Measurements from ENCODE around the gene TTC34.
"Not testable (repeated sequence)": the region's sequence is repeated elsewhere in the genome, so short reads cannot be mapped to it uniquely, and the experiment has no call there.

The TTC34 gene

DNA sequence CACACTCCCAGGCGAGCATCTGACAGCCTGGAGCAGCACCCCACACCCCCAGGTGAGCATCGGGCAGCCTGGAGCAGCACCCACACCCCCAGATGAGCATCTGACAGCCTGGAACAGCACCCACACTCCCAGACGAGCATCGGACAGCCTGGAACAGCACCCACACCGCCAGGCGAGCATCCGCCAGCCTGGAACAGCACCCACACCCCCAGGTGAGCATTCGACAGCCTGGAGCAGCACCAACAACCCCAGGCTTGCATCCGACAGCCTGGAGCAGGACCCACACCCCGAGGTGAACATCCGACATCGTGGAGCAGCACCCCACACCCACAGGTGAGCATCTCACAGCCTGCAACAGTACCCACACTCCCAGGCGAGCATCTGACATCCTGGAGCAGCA lies 42.1 kb downstream of the TTC34 start:
- DNase-seq, result not testable (repeated sequence)

DNA sequence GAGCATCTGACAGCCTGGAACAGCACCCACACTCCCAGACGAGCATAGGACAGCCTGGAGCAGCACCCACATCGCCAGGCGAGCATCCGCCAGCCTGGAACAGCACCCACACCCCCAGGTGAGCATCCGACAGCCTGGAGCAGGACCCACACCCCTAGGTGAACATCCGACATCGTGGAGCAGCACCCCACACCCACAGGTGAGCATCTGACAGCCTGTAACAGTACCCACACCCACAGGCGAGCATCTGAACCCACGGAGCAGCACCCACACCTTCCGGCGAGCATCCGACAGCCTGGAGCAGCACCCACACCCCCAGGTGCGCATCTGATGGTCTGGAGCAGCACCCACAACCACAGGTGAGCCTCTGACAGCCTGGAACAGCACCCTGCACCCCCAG lies 44.0 kb downstream of the TTC34 start:
- not testable (repeated sequence) for DNase-seq

DNA sequence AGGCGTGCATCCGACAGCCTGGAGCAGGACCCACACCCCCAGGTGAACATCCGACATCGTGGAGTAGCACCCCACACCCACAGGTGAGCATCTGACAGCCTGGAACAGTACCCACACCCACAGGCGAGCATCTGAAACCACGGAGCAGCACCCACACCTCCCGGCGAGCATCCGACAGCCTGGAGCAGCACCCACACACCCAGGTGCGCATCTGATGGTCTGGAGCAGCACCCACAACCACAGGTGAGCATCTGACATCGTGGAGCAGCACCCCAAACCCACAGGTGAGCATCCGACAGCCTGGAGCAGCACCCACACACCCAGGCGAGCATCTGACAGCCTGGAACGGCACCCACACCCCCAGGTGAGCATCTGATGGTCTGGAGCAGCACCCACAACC lies 46.1 kb downstream of the TTC34 start:
- not testable (repeated sequence) for DNase-seq

DNA sequence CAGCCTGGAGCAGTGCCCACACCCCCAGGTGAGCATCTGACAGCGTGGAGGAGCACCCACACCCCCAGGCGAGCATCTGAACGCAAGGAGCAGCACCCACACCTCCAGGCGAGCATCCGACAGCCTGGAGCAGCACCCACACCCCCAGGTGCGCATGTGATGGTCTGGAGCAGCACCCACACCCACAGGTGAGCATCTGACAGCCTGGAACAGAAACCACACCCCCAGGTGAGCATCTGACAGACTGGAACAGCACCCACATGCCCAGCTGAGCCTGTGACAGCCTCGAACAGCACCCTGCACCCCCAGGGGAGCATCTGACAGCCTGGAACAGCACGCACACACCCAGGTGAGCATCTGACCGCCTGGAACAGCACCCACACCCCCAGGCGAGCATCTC lies 46.9 kb downstream of the TTC34 start:
- not testable (repeated sequence) for DNase-seq

DNA sequence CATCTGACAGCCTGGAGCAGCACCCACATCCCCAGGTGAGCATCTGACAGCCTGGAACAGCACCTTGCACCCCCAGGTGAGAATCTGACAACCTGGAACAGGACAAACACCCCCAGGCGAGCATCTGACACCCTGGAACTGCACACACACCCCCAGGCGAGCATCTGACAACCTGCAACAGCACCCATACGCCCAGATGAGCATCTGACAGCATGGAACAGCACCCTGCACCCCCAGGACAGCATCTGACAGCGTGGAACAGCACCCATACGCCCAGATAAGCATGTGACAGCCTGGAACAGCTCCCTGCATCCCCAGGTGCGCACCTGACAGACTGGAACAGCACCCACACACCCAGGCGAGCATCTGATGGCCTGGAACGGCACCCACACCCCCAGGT lies 49.0 kb downstream of the TTC34 start:
- not testable (repeated sequence) for DNase-seq

DNA sequence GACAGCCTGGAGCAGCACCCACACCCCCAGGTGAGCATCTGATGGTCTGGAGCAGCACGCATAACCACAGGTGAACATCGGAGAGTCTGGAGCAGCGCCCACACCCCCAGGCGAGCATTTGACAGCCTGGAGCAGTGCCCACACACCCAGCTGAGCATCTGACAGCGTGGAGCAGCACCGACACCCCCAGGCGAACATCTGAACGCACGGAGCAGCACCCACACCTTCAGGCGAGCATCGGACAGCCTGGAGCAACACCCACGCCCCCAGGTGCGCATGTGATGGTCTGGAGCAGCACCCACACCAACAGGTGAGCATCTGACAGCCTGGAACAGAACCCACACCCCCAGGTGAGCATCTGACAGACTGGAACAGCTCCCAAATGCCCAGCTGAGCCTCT lies 49.6 kb downstream of the TTC34 start:
- DNase-seq, result not testable (repeated sequence)

DNA sequence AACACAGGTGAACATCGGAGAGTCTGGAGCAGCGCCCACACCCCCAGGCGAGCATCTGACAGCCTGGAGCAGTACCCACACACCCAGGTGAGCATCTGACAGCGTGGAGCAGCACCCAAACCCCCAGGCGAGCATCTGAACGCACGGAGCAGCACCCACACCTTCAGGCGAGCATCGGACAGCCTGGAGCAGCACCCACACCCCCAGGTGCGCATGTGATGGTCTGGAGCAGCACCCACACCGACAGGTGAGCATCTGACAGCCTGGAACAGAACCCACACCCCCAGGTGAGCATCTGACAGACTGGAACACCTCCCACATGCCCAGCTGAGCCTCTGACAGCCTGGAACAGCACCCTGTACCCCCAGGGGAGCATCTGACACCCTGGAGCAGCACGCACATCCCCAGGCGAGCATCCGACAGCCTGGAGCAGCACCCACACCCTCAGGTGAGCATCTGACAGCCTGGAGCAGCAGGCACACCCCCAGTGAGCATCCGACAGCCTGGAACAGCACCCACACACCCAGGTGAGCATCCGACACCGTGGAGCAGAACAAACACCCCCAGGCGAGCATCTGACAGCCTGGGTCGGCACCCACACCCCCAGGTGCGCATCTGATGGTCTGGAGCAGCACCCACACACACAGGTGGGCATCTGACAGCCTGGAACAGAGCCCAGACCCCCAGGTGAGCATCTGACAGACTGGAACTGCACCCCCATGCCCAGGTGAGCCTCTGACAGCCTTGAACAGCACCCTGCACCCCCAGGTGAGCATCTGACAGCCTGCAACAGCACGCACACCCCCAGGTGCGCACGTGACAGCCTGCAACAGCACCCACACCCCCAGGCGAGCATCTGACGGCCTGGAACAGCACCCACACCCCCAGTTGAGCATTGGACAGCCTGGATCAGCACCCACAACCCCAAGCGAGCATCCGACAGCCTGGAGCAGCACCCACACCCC lies 50.4 kb downstream of the TTC34 start:
- DNase-seq, result not testable (repeated sequence)

DNA sequence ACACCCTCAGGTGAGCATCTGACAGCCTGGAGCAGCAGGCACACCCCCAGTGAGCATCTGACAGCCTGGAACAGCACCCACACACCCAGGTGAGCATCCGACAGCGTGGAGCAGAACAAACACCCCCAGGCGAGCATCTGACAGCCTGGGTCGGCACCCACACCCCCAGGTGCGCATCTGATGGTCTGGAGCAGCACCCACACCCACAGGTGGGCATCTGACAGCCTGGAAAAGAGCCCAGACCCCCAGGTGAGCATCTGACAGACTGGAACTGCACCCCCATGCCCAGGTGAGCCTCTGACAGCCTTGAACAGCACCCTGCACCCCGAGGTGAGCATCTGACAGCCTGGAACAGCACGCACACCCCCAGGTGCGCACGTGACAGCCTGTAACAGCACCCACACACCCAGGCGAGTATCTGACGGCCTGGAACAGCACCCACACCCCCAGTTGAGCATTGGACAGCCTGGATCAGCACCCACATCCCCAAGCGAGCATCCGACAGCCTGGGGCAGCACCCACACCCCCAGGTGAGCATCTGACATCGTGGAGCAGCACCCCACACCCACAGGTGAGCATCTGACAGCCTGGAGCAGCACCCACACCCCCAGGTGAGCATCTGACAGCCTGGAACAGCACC lies 51.3 kb downstream of the TTC34 start:
- DNase-seq, result not testable (repeated sequence)

DNA sequence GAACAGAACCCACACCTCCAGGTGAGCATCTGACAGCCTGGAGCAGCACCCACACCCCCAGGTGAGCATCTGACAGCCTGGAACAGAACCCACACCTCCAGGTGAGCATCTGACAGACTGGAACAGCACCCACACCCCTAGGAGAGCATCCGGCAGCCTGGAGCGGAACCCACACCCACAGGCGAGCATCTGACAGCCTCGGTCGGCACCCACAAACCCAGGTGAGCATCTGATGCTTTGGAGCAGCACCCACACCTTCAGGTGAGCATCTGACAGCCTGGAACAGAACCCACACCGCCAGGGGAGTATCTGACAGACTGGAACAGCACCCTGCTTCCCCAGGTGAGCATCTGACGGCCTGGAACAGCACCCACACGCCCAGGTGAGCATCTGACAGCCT lies 52.9 kb downstream of the TTC34 start:
- DNase-seq, result not testable (repeated sequence)

DNA sequence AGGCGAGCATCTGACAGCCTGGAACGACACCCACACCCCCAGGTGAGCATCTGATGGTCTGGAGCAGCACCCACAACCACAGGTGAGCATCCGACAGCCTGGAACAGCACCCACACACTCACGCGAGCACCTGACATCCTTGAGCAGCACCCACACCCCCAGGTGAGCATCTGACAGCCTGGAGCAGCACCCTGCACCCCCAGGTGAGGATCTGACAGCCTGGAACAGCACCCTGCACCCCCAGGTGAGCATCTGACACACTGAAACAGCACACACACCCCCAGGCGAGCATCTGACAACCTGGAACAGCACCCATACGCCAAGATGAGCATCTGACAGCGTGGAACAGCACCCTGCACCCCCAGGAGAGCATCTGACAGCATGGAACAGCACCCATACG lies 106.7 kb downstream of the TTC34 start:
- DNase-seq, result not testable (repeated sequence)

DNA sequence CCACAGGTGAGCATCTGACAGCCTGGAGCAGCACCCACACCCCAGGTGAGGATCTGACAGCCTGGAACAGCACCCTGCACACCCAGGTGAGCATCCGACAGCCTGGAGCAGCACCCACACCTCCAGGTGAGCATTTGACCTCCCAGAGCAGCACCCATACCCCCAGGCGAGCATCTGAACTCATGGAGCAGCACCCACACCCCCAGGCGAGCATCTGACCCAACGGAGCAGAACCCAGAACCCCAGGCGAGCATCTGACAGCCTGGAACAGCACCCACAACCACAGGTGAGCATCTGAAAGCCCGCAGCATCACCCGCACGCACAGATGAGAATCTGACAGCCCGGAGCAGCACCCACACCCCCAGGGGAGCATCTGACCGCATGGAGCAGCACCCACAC lies 111.3 kb downstream of the TTC34 start:
- not testable (repeated sequence) for DNase-seq

DNA sequence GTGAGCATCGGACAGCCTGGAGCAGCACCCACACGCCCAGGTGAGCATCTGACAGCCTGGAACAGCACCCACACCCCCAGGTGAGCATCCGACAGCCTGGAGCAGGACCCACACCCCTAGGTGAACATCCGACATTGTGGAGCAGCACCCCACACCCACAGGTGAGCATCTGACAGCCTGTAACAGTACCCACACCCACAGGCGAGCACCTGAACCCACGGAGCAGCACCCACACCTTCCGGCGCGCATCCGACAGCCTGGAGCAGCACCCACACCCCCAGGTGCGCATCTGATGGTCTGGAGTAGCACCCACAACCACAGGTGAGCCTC lies 113.2 kb downstream of the TTC34 start:
- DNase-seq, result not testable (repeated sequence)

DNA sequence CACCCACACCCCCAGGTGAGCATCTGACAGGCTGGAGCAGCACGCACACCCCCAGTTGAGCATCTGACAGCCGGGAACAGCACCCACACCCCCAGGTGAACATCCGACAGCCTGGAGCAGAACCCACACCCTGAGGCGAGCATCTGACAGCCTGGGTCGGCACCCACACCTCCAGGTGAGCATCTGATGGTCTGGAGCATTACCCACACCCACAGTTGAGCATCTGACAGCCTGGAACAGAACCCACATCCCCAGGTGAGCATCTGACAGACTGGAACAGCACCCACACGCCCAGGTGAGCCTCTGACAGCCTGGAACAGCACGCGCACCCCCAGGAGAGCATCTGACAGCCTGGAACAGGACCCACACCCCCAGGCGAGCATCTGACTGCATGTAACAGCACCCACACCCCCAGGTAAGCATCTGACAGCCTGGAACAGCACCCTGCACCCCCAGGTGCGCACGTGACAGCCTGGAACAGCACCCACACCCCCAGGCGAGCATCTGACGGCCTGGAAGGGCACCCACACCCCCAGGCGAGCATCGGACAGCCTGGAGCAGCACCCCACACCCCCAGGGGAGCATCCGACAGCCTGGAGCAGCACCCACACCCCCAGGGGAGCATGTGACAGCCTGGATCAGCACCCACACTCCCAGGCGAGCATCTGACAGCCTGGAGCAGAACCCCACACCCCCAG lies 113.7 kb downstream of the TTC34 start:
- not testable (repeated sequence) for DNase-seq

DNA sequence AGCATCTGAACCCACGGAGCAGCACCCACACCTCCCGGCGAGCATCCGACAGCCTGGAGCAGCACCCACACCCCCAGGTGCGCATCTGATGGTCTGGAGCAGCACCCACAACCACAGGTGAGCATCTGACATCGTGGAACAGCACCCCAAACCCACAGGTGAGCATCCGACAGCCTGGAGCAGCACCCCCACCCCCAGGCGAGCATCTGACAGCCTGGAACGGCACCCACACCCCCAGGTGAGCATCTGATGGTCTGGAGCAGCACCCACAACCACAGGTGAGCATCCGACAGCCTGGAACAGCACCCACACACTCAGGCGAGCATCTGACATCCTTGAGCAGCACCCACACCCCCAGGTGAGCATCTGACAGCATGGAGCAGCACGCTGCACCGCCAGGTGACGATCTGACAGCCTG lies 114.3 kb downstream of the TTC34 start:
- not testable (repeated sequence) for DNase-seq

DNA sequence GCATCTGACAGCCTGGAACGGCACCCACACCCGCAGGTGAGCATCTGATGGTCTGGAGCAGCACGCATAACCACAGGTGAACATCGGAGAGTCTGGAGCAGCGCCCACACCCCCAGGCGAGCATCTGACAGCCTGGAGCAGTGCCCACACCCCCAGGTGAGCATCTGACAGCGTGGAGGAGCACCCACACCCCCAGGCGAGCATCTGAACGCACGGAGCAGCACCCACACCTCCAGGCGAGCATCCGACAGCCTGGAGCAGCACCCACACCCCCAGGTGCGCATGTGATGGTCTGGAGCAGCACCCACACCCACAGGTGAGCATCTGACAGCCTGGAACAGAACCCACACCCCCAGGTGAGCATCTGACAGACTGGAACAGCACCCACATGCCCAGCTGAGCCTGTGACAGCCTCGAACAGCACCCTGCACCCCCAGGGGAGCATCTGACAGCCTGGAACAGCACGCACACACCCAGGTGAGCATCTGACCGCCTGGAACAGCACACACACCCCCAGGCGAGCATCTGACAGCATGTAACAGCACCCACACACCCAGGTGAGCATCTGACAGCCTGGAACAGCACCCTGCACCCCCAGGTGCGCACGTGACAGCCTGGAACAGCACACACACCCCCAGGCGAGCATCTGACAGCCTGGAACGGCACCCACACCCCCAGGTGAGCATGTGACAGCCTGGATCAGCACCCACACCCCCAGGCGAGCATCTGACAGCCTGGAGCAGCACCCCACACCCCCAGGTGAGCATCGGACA lies 115.2 kb downstream of the TTC34 start:
- DNase-seq, result not testable (repeated sequence)

DNA sequence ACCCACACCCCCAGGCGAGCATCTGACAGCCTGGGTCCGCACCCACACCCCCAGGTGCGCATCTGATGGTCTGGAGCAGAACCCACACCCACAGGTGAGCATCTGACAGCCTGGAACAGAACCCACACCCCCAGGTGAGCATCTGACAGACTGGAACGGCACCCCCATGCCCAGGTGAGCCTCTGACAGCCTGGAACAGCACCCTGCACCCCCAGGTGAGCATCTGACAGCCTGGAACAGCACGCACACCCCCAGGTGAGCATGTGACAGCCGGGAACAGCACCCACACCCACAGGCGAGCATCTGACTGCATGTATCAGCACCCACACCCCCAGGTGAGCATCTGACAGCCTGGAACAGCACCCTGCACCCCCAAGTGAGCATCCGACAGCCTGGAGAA lies 115.8 kb downstream of the TTC34 start:
- DNase-seq, result not testable (repeated sequence)

DNA sequence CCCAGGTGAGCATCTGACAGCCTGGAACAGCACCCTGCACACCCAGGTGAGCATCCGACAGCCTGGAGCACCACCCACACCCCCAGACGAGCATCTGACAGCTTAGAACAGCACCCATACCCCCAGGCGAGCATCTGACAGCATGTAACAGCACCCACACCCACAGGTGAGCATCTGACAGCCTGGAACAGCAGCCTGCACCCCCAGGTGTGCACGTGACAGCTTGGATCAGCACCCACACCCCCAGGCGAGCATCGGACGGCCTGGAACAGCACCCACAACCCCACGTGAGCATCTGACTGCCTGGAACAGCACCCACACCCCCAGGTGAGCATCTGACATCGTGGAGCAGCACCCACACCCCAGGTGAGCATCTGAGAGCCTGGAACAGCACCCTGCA lies 116.6 kb downstream of the TTC34 start:
- DNase-seq, result not testable (repeated sequence)

DNA sequence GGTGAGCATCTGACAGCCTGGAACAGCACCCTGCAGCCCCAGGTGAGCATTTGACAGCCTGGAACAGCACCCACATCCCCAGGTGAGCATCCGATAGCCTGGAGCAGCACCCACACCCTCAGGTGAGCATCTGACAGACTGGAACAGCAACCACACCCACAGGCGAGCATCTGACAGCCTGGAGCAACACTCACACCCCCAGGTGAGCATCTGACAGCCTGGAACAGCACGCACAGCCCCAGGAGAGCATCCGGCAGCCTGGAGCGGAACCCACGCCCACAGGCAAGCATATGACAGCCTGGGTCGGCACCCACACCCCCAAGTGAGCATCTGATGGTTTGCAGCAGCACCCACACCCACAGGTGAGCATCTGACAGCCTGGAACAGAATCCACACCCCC lies 117.5 kb downstream of the TTC34 start:
- DNase-seq, result not testable (repeated sequence)

DNA sequence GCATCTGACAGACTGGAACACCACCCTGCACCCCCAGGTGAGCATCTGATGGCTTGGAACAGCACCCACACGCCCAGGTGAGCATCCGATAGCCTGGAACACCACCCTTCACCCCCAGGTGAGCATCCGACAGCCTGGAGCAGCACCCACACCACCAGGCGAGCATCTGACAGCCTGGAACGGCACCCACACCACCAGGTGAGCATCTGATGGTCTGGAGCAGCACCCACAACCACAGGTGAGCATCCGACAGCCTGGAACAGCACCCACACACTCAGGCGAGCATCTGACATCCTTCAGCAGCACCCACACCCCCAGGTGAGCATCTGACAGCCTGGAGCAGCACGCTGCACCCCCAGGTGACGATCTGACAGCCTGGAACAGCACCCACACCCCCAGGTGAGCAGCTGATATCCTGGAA lies 118.2 kb downstream of the TTC34 start:
- DNase-seq, result not testable (repeated sequence)

DNA sequence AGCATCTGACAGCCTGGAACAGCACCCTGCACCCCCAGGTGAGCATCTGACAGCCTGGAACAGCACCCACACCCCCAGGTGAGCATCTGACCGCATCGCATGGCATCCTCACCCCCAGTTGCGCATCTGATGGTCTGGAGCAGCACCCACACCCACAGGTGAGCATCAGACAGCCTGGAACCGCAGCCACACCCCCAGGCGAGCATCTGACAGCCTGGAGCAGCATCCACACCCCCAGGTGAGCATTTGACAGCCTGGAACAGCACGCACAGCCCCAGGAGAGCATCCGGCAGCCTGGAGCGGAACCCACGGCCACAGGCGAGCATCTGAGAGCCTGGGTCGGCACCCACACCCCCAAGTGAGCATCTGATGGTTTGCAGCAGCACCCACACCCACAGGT lies 118.6 kb downstream of the TTC34 start:
- not testable (repeated sequence) for DNase-seq

DNA sequence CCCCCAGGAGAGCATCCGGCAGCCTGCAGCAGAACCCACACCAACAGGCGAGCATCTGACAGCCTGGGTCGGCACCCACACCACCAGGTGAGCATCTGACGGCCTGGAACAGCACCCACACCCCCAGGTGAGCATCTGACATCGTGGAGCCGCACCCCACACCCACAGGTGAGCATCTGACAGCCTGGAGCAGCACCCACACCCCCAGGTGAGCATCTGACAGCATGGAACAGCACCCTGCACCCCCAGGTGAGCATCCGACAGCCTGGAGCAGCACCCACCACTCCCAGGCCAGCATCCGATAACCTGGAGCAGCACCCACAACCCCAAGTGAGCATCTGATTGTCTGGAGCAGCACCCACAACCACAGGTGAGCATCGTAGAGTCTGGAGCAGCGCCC lies 124.8 kb downstream of the TTC34 start:
- not testable (repeated sequence) for DNase-seq

DNA sequence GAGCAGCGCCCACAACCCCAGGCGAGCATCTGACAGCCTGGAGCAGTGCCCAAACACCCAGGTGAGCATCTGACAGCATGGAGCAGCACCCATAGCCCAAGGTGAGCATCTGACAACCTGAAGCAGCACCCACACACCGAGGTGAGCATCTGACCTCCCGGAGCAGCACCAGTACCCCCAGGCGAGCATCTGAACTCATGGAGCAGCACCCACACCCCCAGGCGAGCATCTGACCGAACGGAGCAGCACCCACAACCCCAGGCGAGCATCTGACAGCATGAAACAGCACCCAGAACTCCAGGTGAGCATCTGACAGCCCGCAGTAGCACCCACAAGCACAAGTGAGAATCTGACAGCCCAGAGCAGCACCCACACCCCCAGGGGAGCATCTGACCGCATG lies 129.8 kb downstream of the TTC34 start:
- DNase-seq, result not testable (repeated sequence)

DNA sequence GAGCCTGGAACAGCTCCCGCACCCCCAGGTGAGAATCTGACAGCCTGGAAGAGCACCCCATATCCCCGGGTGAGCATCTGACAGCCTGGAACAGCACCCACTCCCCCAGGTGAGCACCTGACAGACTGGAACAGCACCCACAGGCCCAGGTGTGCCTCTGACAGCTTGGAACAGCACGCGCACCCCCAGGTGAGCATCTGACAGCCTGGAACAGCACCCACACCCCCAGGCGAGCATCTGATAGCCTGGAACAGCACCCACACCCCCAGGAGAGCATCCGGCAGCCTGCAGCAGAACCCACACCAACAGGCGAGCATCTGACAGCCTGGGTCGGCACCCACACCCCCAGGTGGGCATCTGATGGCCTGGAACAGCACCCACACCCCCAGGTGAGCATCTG lies 141.7 kb downstream of the TTC34 start:
- not testable (repeated sequence) for DNase-seq
